OCI-LY7 (cell line): ENCODE results near the gene TBX6.

Experiments used
- CTCF ChIP-seq: fragments of 200-600 bp; sonication (generic); conservative IDR thresholded peaks from 2 replicates; pipeline ENCODE4 v1.5.1; 2014; ENCODE audit warnings: mild to moderate bottlenecking, antibody characterized with exemption, low read length, moderate library complexity, mixed read lengths
- EZH2phosphoT487 ChIP-seq: fragments of 200-600 bp; sonication (generic); IDR thresholded peaks from 2 replicates; pipeline ENCODE4 v1.6.1; 2018; ENCODE audit warnings: low read depth, borderline replicate concordance, mild to moderate bottlenecking, mixed run types, antibody characterized with exemption, low read length, moderate library complexity, mixed read lengths

- TF ChIP-seq CTCF = peak; percentile 69
- TF ChIP-seq EZH2phosphoT487 = no peak
Observed at GRCh38 chr16:30068750-30069610, 22.7 kb downstream of the TBX6 start.
